NT2/D1 (cell line): ENCODE results near the gene CLCA2.

Source experiments
- DNase-seq: peaks from one replicate; pipeline ENCODE4 v3.0.0-alpha.2; 2011; ENCODE audit warnings: low read depth, low spot score
- H3K27me3 ChIP-seq: 2 replicates; pipeline ENCODE4 v1.6.0; 2011; ENCODE audit warnings: mild to moderate bottlenecking; ENCODE audit not compliant: insufficient read length, insufficient read depth
- H3K36me3 ChIP-seq: 2 replicates; pipeline ENCODE4 v1.6.1; 2011; ENCODE audit warnings: mild to moderate bottlenecking, low read length, mixed read lengths; ENCODE audit not compliant: insufficient read depth, insufficient read length
- H3K4me1 ChIP-seq: 2 replicates; pipeline ENCODE4 v1.5.1; 2011; ENCODE audit not compliant: insufficient read depth, insufficient read length
- H3K4me3 ChIP-seq: 2 replicates; pipeline ENCODE4 v1.5.1; 2011; ENCODE audit warnings: low read depth; ENCODE audit not compliant: insufficient read length
- H3K9ac ChIP-seq: 2 replicates; pipeline ENCODE4 v1.6.0; 2011; ENCODE audit warnings: low read depth; ENCODE audit not compliant: insufficient read length
- H3K9me3 ChIP-seq: 2 replicates; pipeline ENCODE4 v1.5.1; 2011; ENCODE audit warnings: mild to moderate bottlenecking, low read length; ENCODE audit not compliant: insufficient read depth
- SUZ12 ChIP-seq: IDR thresholded peaks from 2 replicates; pipeline ENCODE4 v1.6.1; 2011; ENCODE audit not compliant: insufficient read length, insufficient read depth; ENCODE audit errors: extremely low read depth
- YY1 ChIP-seq: IDR thresholded peaks from 2 replicates; pipeline ENCODE4 v1.6.1; 2011; ENCODE audit not compliant: insufficient read length, insufficient read depth
- ZNF274 ChIP-seq: IDR thresholded peaks from 2 replicates; pipeline ENCODE4 v1.6.1; 2011; ENCODE audit warnings: mild to moderate bottlenecking, low read depth, low read length

Gene CLCA2

GRCh38 chr1:86423873-86424272 is at the start of gene CLCA2:
Gene CLCA2, plus strand, starts transcription at chr1:86424171. Its CDS starts 77 bp downstream, at chr1:86424248.
- no peak within 1 kb of the TSS for H3K9ac ChIP-seq
- no peaks in the 10 kb centered on the region for H3K4me1 ChIP-seq
- DNase-seq, result no peak
- H3K4me3 ChIP-seq, result no peak within 1 kb of the TSS
- H3K9me3 ChIP-seq, result no peaks in the 10 kb centered on the region
- H3K36me3 ChIP-seq, result no peaks in the 10 kb centered on the region
- H3K27me3 ChIP-seq, result no peaks in the 10 kb centered on the region
- TF ChIP-seq ZNF274 (no peak), YY1 (no peak), SUZ12 (no peak)

- Histone ChIP-seq H3K4me1 (no peaks in the 10 kb centered on the region), H3K9ac (no peak overlapping the region), H3K36me3 (peaks cover 46% of the 10 kb centered on the region), H3K9me3 (peaks cover 27% of the 10 kb centered on the region), H3K27me3 (no peaks in the 10 kb centered on the region), H3K4me3 (no peak overlapping the region)
- DNase-seq, result no peak
- no peak for TF ChIP-seq ZNF274
Measured at GRCh38 chr1:86375688-86376087, 48.3 kb upstream of the CLCA2 start.

- Histone ChIP-seq H3K4me1 (no peaks in the 10 kb centered on the region), H3K36me3 (peaks cover 46% of the 10 kb centered on the region), H3K9me3 (peaks cover 27% of the 10 kb centered on the region), H3K9ac (no peak overlapping the region), H3K4me3 (no peak overlapping the region), H3K27me3 (no peaks in the 10 kb centered on the region)
- DNase-seq, result no peak
- TF ChIP-seq YY1 (no peak), ZNF274 (no peak), SUZ12 (no peak)
Measured at GRCh38 chr1:86377341-86377740, 46.6 kb upstream of the CLCA2 start.

GRCh38 chr1:86378813-86379212 is 45.2 kb upstream of the CLCA2 start:
- DNase-seq, result no peak
- H3K9me3 ChIP-seq, result peaks cover 27% of the 10 kb centered on the region
- TF ChIP-seq ZNF274 (no peak), YY1 (no peak), SUZ12 (no peak)
- peaks cover 42% of the 10 kb centered on the region for H3K36me3 ChIP-seq
- no peaks in the 10 kb centered on the region for H3K27me3 ChIP-seq
- no peak overlapping the region for H3K4me3 ChIP-seq
- no peaks in the 10 kb centered on the region for H3K4me1 ChIP-seq
- no peak overlapping the region for H3K9ac ChIP-seq

- H3K9ac ChIP-seq, result no peak overlapping the region
- H3K36me3 ChIP-seq, result peaks cover 32% of the 10 kb centered on the region
- no peaks in the 10 kb centered on the region for H3K4me1 ChIP-seq
- no peaks in the 10 kb centered on the region for H3K27me3 ChIP-seq
- no peak overlapping the region for H3K4me3 ChIP-seq
- peak; percentile 52 for DNase-seq
- peaks cover 27% of the 10 kb centered on the region for H3K9me3 ChIP-seq
- TF ChIP-seq YY1 (no peak), SUZ12 (no peak), ZNF274 (no peak)
Measured at GRCh38 chr1:86380257-86380861, 43.6 kb upstream of the CLCA2 start.

GRCh38 chr1:86381223-86381622 is 42.7 kb upstream of the CLCA2 start:
- Histone ChIP-seq H3K36me3 (peaks cover 26% of the 10 kb centered on the region), H3K9ac (no peak overlapping the region), H3K4me3 (no peak overlapping the region), H3K4me1 (no peaks in the 10 kb centered on the region), H3K9me3 (peaks cover 27% of the 10 kb centered on the region), H3K27me3 (no peaks in the 10 kb centered on the region)
- no peak for DNase-seq
- TF ChIP-seq SUZ12 (no peak), YY1 (no peak), ZNF274 (no peak)

GRCh38 chr1:86382878-86383277 is 41.1 kb upstream of the CLCA2 start:
- Histone ChIP-seq H3K27me3 (no peaks in the 10 kb centered on the region), H3K4me1 (no peaks in the 10 kb centered on the region), H3K9ac (no peak overlapping the region), H3K36me3 (peaks cover 14% of the 10 kb centered on the region), H3K4me3 (no peak overlapping the region), H3K9me3 (peaks cover 12% of the 10 kb centered on the region)
- DNase-seq, result no peak
- TF ChIP-seq YY1, result no peak
- no peak for TF ChIP-seq ZNF274
- TF ChIP-seq SUZ12, result no peak
